K562 (cell line): ENCODE results near the gene NR6A1. TPM values are rescaled to one million over a fixed set of nuclear protein-coding genes. Genes with fewer than 3 reads are reported as not detected.

Experiments used
- ATAC-seq: fragments of 200-7000 bp; cut with Tn5 transposase; 3 replicates; pipeline ENCODE4 v1.9.1; 2020; ENCODE audit warnings: moderate library complexity
- BruUV-seq: library from RNA; stranded (reverse); fragments of 400-500 nt; replicated peaks from 2 replicates; lab custom pipeline; 2021; lab: Mats Ljungman, UMichigan
- CTCF ChIA-PET: fragments of 300-600 bp; formaldehyde crosslinking; extraction: SDS; loops from one replicate; lab custom pipeline; 2021; ENCODE audit warnings: low intra/inter-chr PET ratio; lab: Yijun Ruan, JAX
- POLR2A ChIA-PET: fragments of 300-600, 350-650 bp; sonication (Branson Sonifier 250); formaldehyde crosslinking; extraction: SDS; loops from one replicate; lab custom pipeline; 2021; ENCODE audit warnings: antibody characterized with exemption, inconsistent platforms; lab: Yijun Ruan, JAX
- DNase-seq, 4 experiments: peaks; one replicate each; pipeline versions ENCODE4 v3.0.0 to v3.0.0-alpha.2; 2011 to 2018; ENCODE audit warnings: low spot score in 3 of 4, mixed read lengths in 3 of 4; ENCODE audit errors: extremely low read depth in 1 of 4
- FAIRE-seq: peaks from 2 replicates; lab custom pipeline; 2011; peaks lifted over from hg19 to GRCh38; lab: Jason Lieb, UNC
- H2AFZ ChIP-seq: 2 replicates; pipeline ENCODE4 v1.6.0; 2011; ENCODE audit warnings: low read depth, low read length, control low read depth, inconsistent platforms
- H3K27ac ChIP-seq: fragments of 200-600 bp; 3 replicates; pipeline ENCODE4 v1.8.0; 2011; ENCODE audit warnings: low read depth, mild to moderate bottlenecking, control low read depth, inconsistent platforms, low read length, moderate library complexity, mixed read lengths; ENCODE audit errors: extremely low read depth
- H3K27me3 ChIP-seq, 2 experiments: fragments of 300-600 bp in 1 of 2; 2 replicates in 1 of 2; 3 replicates in 1 of 2; pipeline versions ENCODE4 v1.6.0 to v1.8.0; 2011; ENCODE audit warnings: inconsistent platforms in 2 of 2, low read length in 2 of 2, mild to moderate bottlenecking in 1 of 2, mixed read lengths in 1 of 2, moderate library complexity in 1 of 2; ENCODE audit not compliant: control insufficient read depth in 2 of 2, insufficient read depth in 2 of 2
- H3K36me3 ChIP-seq: fragments of 300-600 bp; 3 replicates; pipeline ENCODE4 v1.8.0; 2011; ENCODE audit warnings: mild to moderate bottlenecking, low read length, inconsistent platforms; ENCODE audit not compliant: control insufficient read depth, insufficient read depth
- H3K4me1 ChIP-seq, 2 experiments: fragments of 200-600 bp in 1 of 2; replicated peaks in 1 of 2; 2 replicates in 1 of 2; 3 replicates in 1 of 2; pipeline versions ENCODE4 v1.5.1 to v1.8.0; 2011; ENCODE audit warnings: inconsistent platforms in 2 of 2, low read length in 2 of 2, mild to moderate bottlenecking in 1 of 2, mixed read lengths in 1 of 2, moderate library complexity in 1 of 2; ENCODE audit not compliant: control insufficient read depth in 2 of 2, insufficient read depth in 2 of 2
- H3K4me2 ChIP-seq: 2 replicates; pipeline ENCODE4 v1.6.1; 2011; ENCODE audit warnings: low read length, control low read depth, inconsistent platforms, mixed read lengths; ENCODE audit not compliant: insufficient read depth
- H3K4me3 ChIP-seq: fragments of 200-600 bp; sonication (generic), shearing (Covaris generic); 2 replicates; pipeline ENCODE4 v1.5.1; 2016; ENCODE audit warnings: control low read depth, inconsistent platforms
- H3K79me2 ChIP-seq: fragments of 200-600 bp; 3 replicates; pipeline ENCODE4 v1.8.0; 2011; ENCODE audit warnings: low read length, inconsistent platforms; ENCODE audit not compliant: control insufficient read depth, insufficient read depth
- H3K9ac ChIP-seq, 2 experiments: 2 replicates each; pipeline versions ENCODE4 v1.6.0 to v1.6.1; 2011; ENCODE audit warnings: low read depth in 2 of 2, low read length in 2 of 2, control low read depth in 1 of 2, inconsistent platforms in 1 of 2, mild to moderate bottlenecking in 1 of 2, mixed read lengths in 1 of 2; ENCODE audit not compliant: insufficient read depth in 1 of 2
- H3K9me1 ChIP-seq: one replicate; pipeline ENCODE4 v1.6.0; 2011; ENCODE audit warnings: inconsistent platforms, mild to moderate bottlenecking, low read length, moderate library complexity; ENCODE audit not compliant: control insufficient read depth, insufficient read depth
- H3K9me3 ChIP-seq: replicated peaks from 2 replicates; pipeline ENCODE4 v1.5.1; 2011; ENCODE audit warnings: low read depth, low read length, inconsistent platforms; ENCODE audit not compliant: control insufficient read depth, insufficient read depth
- H4K20me1 ChIP-seq: replicated peaks from 2 replicates; pipeline ENCODE4 v1.6.1; 2011; ENCODE audit warnings: low read length, inconsistent platforms, mixed read lengths; ENCODE audit not compliant: control insufficient read depth, insufficient read depth
- ARID3B ChIP-seq: fragments of 250-450 bp; sonication (Bioruptor Pico); IDR thresholded peaks from 2 replicates; pipeline ENCODE4 v1.4.0; 2020; ENCODE audit warnings: borderline replicate concordance
- CEBPG ChIP-seq, 3 experiments: fragments of 200-800 bp in 1 of 3; sonication (Bioruptor generic) in 1 of 3; sonication (generic) in 1 of 3; formaldehyde crosslinking in 1 of 3; IDR thresholded peaks in 2 of 3; conservative IDR thresholded peaks in 1 of 3; 2 replicates each; pipeline versions ENCODE4 v1.6.1 to v1.8.0; 2016 to 2022; ENCODE audit warnings: missing compliant biosample characterization in 2 of 3, missing genetic modification characterization in 2 of 3, mild to moderate bottlenecking in 1 of 3, missing genetic modification reagents in 1 of 3
- FIP1L1 ChIP-seq: fragments of 200-400 bp; formaldehyde crosslinking; IDR thresholded peaks from 2 replicates; pipeline ENCODE4 v1.6.1; 2018; ENCODE audit warnings: mild to moderate bottlenecking, low read depth, low read length; ENCODE audit not compliant: poor library complexity, severe bottlenecking
- KLF13 ChIP-seq: fragments of 450-650 bp; IDR thresholded peaks from 2 replicates; pipeline ENCODE4 v1.6.1; 2016; ENCODE audit warnings: missing genetic modification characterization, low read depth, mild to moderate bottlenecking, missing compliant biosample characterization, moderate library complexity, borderline replicate concordance
- SRF ChIP-seq, 2 experiments: fragments of 250-450, 450-650 bp in 1 of 2; sonication (Bioruptor Pico) in 1 of 2; sonication (generic) in 1 of 2; formaldehyde crosslinking; IDR thresholded peaks; 2 replicates each; pipeline versions ENCODE4 v1.5.0 to v1.5.1; 2020 to 2022; ENCODE audit warnings: mild to moderate bottlenecking in 1 of 2, missing genetic modification reagents in 1 of 2
- SUPT5H ChIP-seq: fragments of 450-650 bp; IDR thresholded peaks from 2 replicates; pipeline ENCODE4 v1.6.1; 2016
- USF1 ChIP-seq: sonication (generic); formaldehyde crosslinking; IDR thresholded peaks from 2 replicates; pipeline ENCODE4 v1.9.0; 2022; ENCODE audit warnings: mild to moderate bottlenecking, missing genetic modification reagents
- USF2 ChIP-seq: sonication (generic); formaldehyde crosslinking; IDR thresholded peaks from 2 replicates; pipeline ENCODE4 v1.5.0; 2020; ENCODE audit warnings: missing genetic modification reagents
- ZBTB1 ChIP-seq: sonication (generic); formaldehyde crosslinking; IDR thresholded peaks from 2 replicates; pipeline ENCODE4 v1.8.1; 2023; ENCODE audit warnings: missing genetic modification reagents, low read depth, mild to moderate bottlenecking, borderline replicate concordance
- ZNF592 ChIP-seq: fragments of 450-650 bp; IDR thresholded peaks from 2 replicates; pipeline ENCODE4 v1.6.1; 2017; ENCODE audit warnings: antibody characterized with exemption, mild to moderate bottlenecking
- ZNF79 ChIP-seq: fragments of 250-450 bp; sonication (Bioruptor Pico); IDR thresholded peaks from 2 replicates; pipeline ENCODE4 v1.4.0; 2020; ENCODE audit warnings: low read depth, mild to moderate bottlenecking, moderate library complexity
- WGBS: fragments of 100-300 bp; shearing (Covaris generic); methylation state at CpG from one replicate; pipeline ENCODE4 v1.1.6; 2016; ENCODE audit warnings: low coverage, mixed read lengths; ENCODE audit not compliant: insufficient coverage; ENCODE audit errors: missing lambda C conversion rate; 5-methylcytosine and 5-hydroxymethylcytosine counted together
- in situ Hi-C: fragments of 300-500 bp; cut with MboI; formaldehyde crosslinking; loops from 4 replicates; pipeline ENCODE4 v1.15.0; 2018; ENCODE audit warnings: inconsistent platforms, mixed read lengths
- intact Hi-C: fragments of 100-400 bp; cut with micrococcal nuclease; formaldehyde crosslinking; loops from 2 replicates; pipeline ENCODE4 v1.14.2; 2022
- polyA plus RNA-seq, 8 experiments: library from polyadenylated mRNA; depleted of rRNA in 4 of 8; stranded (reverse) in 5 of 8; unstranded in 3 of 8; fragments of >200 nt; fragmentation: Nextera tagmentation in 2 of 8; fragmentation: Illumina TruSeq in 1 of 8; extraction: Ambion mirVana in 2 of 8; extraction: Trizol in 1 of 8; gene quantifications; 2 replicates each; pipeline versions ENCODE4 v1.2.1 to v1.2.3, GENCODE V29; 2011 to 2014; ENCODE audit warnings: inconsistent platforms in 1 of 8, missing spikeins in 1 of 8
- total RNA-seq, 7 experiments: library from RNA; depleted of rRNA in 6 of 7; stranded (reverse); fragments of >200 nt in 6 of 7; fragmentation: Illumina TruSeq in 2 of 7; extraction: Trizol in 2 of 7; gene quantifications; 2 replicates each; pipeline versions ENCODE4 v1.2.1 to v1.2.3, GENCODE V29; 2011 to 2021; ENCODE audit warnings: low replicate concordance in 1 of 7

The NR6A1 gene
- total and polyA plus RNA-seq, 9 of the 15 experiments (the other 6 are each of a cell fraction or from before 2014, with no cell fraction given): 9.7 to 55.4 (median 28.3) TPM

GRCh38 chr9:124483481-124483880, 287.6 kb downstream of the NR6A1 start (continued):
- TF ChIP-seq ZNF592: no peak
- TF ChIP-seq ZNF79: no peak
- no peak for TF ChIP-seq ARID3B

GRCh38 chr9:124482431-124483031, 288.6 kb downstream of the NR6A1 start:
- Histone ChIP-seq H3K36me3 (no peaks in the 10 kb centered on the region), H3K4me3 (no peak overlapping the region), H3K27me3 (peaks cover 30 to 75% of the 10 kb centered on the region in 2 experiments), H4K20me1 (peaks cover 19% of the 10 kb centered on the region), H2AFZ (no peak overlapping the region), H3K4me1 (peaks cover 0 to 40% of the 10 kb centered on the region in 2 experiments; a peak in 3 of 5 replicates), H3K9me1 (no peaks in the 10 kb centered on the region), H3K27ac (no peak overlapping the region), H3K9me3 (no peaks in the 10 kb centered on the region), H3K4me2 (no peak overlapping the region; the same call in 1 of the 2 replicates), H3K79me2 (no peaks in the 10 kb centered on the region), H3K9ac (no peak overlapping the region)
- FAIRE-seq: no peak
- WGBS: 23% methylated on average over 11 of the region's 26 CpGs
- ChIA-PET CTCF (no interaction called here), POLR2A (interaction anchor here (0.7 to 1.0 kb wide), 2 partner anchors 9 to 239 kb away, joined by 3 to 7 read pairs; no protein-coding TSS in a partner anchor)
- peak; percentile 33 to 87 (median 86) for DNase-seq
- intact Hi-C loops (loop anchor here (5.0 kb wide), 1 partner anchor 55 kb away; no protein-coding TSS in a partner anchor), in situ Hi-C loops (no loop called here)
- BruUV-seq: no TSS peak
- ATAC-seq: peak; percentile 80
- 0 out of 2 replicates have a peak, but pooled peaks have one; percentile 26 for TF ChIP-seq CEBPG (CRISPR knock-in tag; IDR thresholded peaks at IDR 0.05)
- no peak for TF ChIP-seq CEBPG (tag; conservative IDR thresholded peaks at IDR 0.05 in 1 of 2, IDR thresholded peaks at IDR 0.05 in 1 of 2)
- no peak for TF ChIP-seq FIP1L1
- no peak for TF ChIP-seq KLF13 (tag)
- TF ChIP-seq SRF (CRISPR knock-in tag; IDR thresholded peaks at IDR 0.05): no peak
- TF ChIP-seq USF1: 0 out of 2 replicates have a peak, but pooled peaks have one; percentile 27
- no peak for TF ChIP-seq ZBTB1
- TF ChIP-seq SUPT5H: no peak
- TF ChIP-seq USF2: no peak
